H1 (cell line): ENCODE measurements around the gene ARHGEF4. TPM values are rescaled to one million over a fixed set of nuclear protein-coding genes. Genes with fewer than 3 reads are reported as not detected.

ENCODE experiments used
- CTCF ChIA-PET: fragments of 300-600 bp; sonication (Branson Sonifier 250); formaldehyde crosslinking; loops from one replicate; lab custom pipeline; 2021; ENCODE audit not compliant: partially characterized antibody; lab: Charles Lee
- POLR2A ChIA-PET: fragments of 300-600 bp; sonication (Branson Sonifier 250); formaldehyde crosslinking; loops from one replicate; lab custom pipeline; 2021; ENCODE audit warnings: inconsistent platforms; ENCODE audit not compliant: partially characterized antibody; lab: Charles Lee
- DNase-seq, 2 experiments: peaks; one replicate each; pipeline versions ENCODE4 v3.0.0 to v3.0.0-alpha.2; 2010 to 2022; ENCODE audit warnings: low spot score in 2 of 2, low read depth in 1 of 2, mixed read lengths in 1 of 2
- FAIRE-seq: peaks from 2 replicates; lab custom pipeline; 2011; peaks lifted over from hg19 to GRCh38; lab: Jason Lieb, UNC
- H2AFZ ChIP-seq: 2 replicates; pipeline ENCODE4 v1.8.1; 2012; ENCODE audit warnings: low read length, inconsistent platforms
- H2AK5ac ChIP-seq: 2 replicates; pipeline ENCODE4 v1.6.1; 2013; ENCODE audit warnings: low read depth, low read length
- H2BK120ac ChIP-seq: replicated peaks from 2 replicates; pipeline ENCODE3; 2013; ENCODE audit warnings: low read depth, low read length, inconsistent platforms
- H2BK12ac ChIP-seq: 2 replicates; pipeline ENCODE4 v1.6.1; 2013; ENCODE audit warnings: low read depth, low read length
- H2BK15ac ChIP-seq: 2 replicates; pipeline ENCODE4 v1.6.1; 2013; ENCODE audit warnings: low read length
- H2BK20ac ChIP-seq: 2 replicates; pipeline ENCODE4 v1.6.1; 2013; ENCODE audit warnings: low read length
- H2BK5ac ChIP-seq: 2 replicates; pipeline ENCODE4 v1.6.1; 2013; ENCODE audit warnings: low read depth, low read length
- H3K14ac ChIP-seq: 2 replicates; pipeline ENCODE4 v1.6.1; 2013; ENCODE audit warnings: inconsistent platforms; ENCODE audit not compliant: insufficient read length
- H3K18ac ChIP-seq: 2 replicates; pipeline ENCODE4 v1.6.1; 2013; ENCODE audit warnings: low read length; ENCODE audit errors: extremely low read depth
- H3K23ac ChIP-seq: 2 replicates; pipeline ENCODE4 v1.6.1; 2013; ENCODE audit warnings: inconsistent platforms; ENCODE audit not compliant: insufficient read length
- H3K23me2 ChIP-seq: 2 replicates; pipeline ENCODE4 v1.6.1; 2013; ENCODE audit warnings: low read depth, low read length
- H3K27ac ChIP-seq: 2 replicates; pipeline ENCODE4 v1.6.1; 2011; ENCODE audit warnings: low read depth, low read length, inconsistent platforms
- H3K27me3 ChIP-seq, 4 experiments: replicated peaks in 1 of 4; 1 replicate in 1 of 4; 2 replicates in 3 of 4; pipeline versions ENCODE4 v1.6.1 to v1.8.1; 2011 to 2013; ENCODE audit warnings: low read length in 3 of 4, mild to moderate bottlenecking in 3 of 4, inconsistent platforms in 2 of 4, mixed read lengths in 2 of 4, moderate library complexity in 1 of 4; ENCODE audit not compliant: control insufficient read depth in 3 of 4, insufficient read depth in 3 of 4; ENCODE audit errors: extremely low read depth in 1 of 4
- H3K36me3 ChIP-seq, 4 experiments: 2 replicates each; pipeline versions ENCODE4 v1.6.1 to v1.8.1; 2011 to 2013; ENCODE audit warnings: mild to moderate bottlenecking in 4 of 4, low read length in 3 of 4, moderate library complexity in 2 of 4, control low read depth in 1 of 4, inconsistent platforms in 1 of 4; ENCODE audit not compliant: insufficient read depth in 4 of 4, control insufficient read depth in 2 of 4
- H3K4ac ChIP-seq: replicated peaks from 2 replicates; pipeline ENCODE3; 2013; ENCODE audit warnings: low read length, low read depth, mixed read lengths, inconsistent platforms; ENCODE audit not compliant: insufficient read length
- H3K4me1 ChIP-seq, 4 experiments: replicated peaks in 1 of 4; 1 replicate in 1 of 4; 2 replicates in 3 of 4; pipeline versions ENCODE4 v1.6.1 to v1.8.1; 2011 to 2013; ENCODE audit warnings: low read length in 3 of 4, inconsistent platforms in 2 of 4, mixed read lengths in 1 of 4; ENCODE audit not compliant: insufficient read depth in 4 of 4, control insufficient read depth in 3 of 4
- H3K4me2 ChIP-seq, 2 experiments: 2 replicates each; pipeline versions ENCODE4 v1.6.1 to v1.8.1; 2011 to 2013; ENCODE audit warnings: low read depth in 2 of 2, low read length in 2 of 2, control low read depth in 1 of 2, inconsistent platforms in 1 of 2, mild to moderate bottlenecking in 1 of 2; ENCODE audit not compliant: insufficient read depth in 1 of 2
- H3K4me3 ChIP-seq, 4 experiments: fragments of 200-600, 300-600 bp in 1 of 4; sonication (generic), shearing (Covaris generic), sonication (Bioruptor Twin) in 1 of 4; 2 replicates each; pipeline versions ENCODE4 v1.5.1 to v1.8.1; 2011 to 2016; ENCODE audit warnings: low read length in 4 of 4, low read depth in 3 of 4, control low read depth in 2 of 4, inconsistent platforms in 2 of 4, mild to moderate bottlenecking in 2 of 4, mixed read lengths in 1 of 4, moderate library complexity in 1 of 4; ENCODE audit not compliant: insufficient read depth in 2 of 4; ENCODE audit errors: extremely low read depth in 1 of 4
- H3K56ac ChIP-seq: replicated peaks from 2 replicates; pipeline ENCODE3; 2013; ENCODE audit warnings: low read depth, mild to moderate bottlenecking, mixed read lengths, low read length, inconsistent platforms; ENCODE audit not compliant: insufficient read length
- H3K79me1 ChIP-seq: 2 replicates; pipeline ENCODE4 v1.6.1; 2013; ENCODE audit warnings: low read depth, low read length, control low read depth
- H3K79me2 ChIP-seq, 2 experiments: 2 replicates each; pipeline versions ENCODE4 v1.6.1 to v1.8.1; 2012 to 2013; ENCODE audit warnings: low read length in 2 of 2, mild to moderate bottlenecking in 2 of 2, inconsistent platforms in 1 of 2; ENCODE audit not compliant: insufficient read depth in 2 of 2, control insufficient read depth in 1 of 2
- H3K9ac ChIP-seq, 4 experiments: replicated peaks in 1 of 4; 1 replicate in 1 of 4; 2 replicates in 3 of 4; pipeline versions ENCODE4 v1.6.1 to v1.8.1; 2011 to 2013; ENCODE audit warnings: low read depth in 3 of 4, low read length in 3 of 4, control low read depth in 2 of 4, mild to moderate bottlenecking in 2 of 4, moderate library complexity in 2 of 4, inconsistent platforms in 1 of 4; ENCODE audit errors: extremely low read depth in 1 of 4
- H3K9me3 ChIP-seq, 2 experiments: 2 replicates each; pipeline versions ENCODE4 v1.6.1 to v1.8.1; 2012 to 2013; ENCODE audit warnings: mild to moderate bottlenecking in 2 of 2, moderate library complexity in 2 of 2, control low read depth in 1 of 2, inconsistent platforms in 1 of 2, low read depth in 1 of 2, low read length in 1 of 2, mixed read lengths in 1 of 2; ENCODE audit not compliant: insufficient read depth in 2 of 2
- H4K20me1 ChIP-seq, 2 experiments: replicated peaks in 1 of 2; 2 replicates each; pipeline versions ENCODE3 to v1.8.1; 2011 to 2013; ENCODE audit warnings: inconsistent platforms in 2 of 2, low read length in 2 of 2, mild to moderate bottlenecking in 1 of 2; ENCODE audit not compliant: insufficient read depth in 2 of 2, control insufficient read depth in 1 of 2
- H4K5ac ChIP-seq: 2 replicates; pipeline ENCODE4 v1.6.1; 2013; ENCODE audit warnings: low read length, low read depth, mixed read lengths, inconsistent platforms; ENCODE audit not compliant: insufficient read length
- H4K8ac ChIP-seq: 2 replicates; pipeline ENCODE4 v1.8.0; 2013; ENCODE audit warnings: mild to moderate bottlenecking, moderate library complexity, low read length, inconsistent platforms; ENCODE audit not compliant: insufficient read depth; ENCODE audit errors: extremely low read depth
- H4K91ac ChIP-seq: replicated peaks from 2 replicates; pipeline ENCODE3; 2013; ENCODE audit warnings: low read length, mixed read lengths, inconsistent platforms; ENCODE audit not compliant: insufficient read length
- ASH2L ChIP-seq: fragments of 200-600, 300-600 bp; sonication (generic); IDR thresholded peaks from one replicate; pipeline ENCODE4 v1.7.1; 2017; ENCODE audit warnings: low read length
- KDM4A ChIP-seq: IDR thresholded peaks from one replicate; pipeline ENCODE4 v1.7.1; 2012; ENCODE audit warnings: low read depth, mild to moderate bottlenecking, moderate library complexity, low read length, inconsistent platforms; ENCODE audit not compliant: severe bottlenecking
- SP2 ChIP-seq: IDR thresholded peaks from 2 replicates; pipeline ENCODE4 v1.6.1; 2012; ENCODE audit warnings: mild to moderate bottlenecking, low read length, inconsistent platforms
- WGBS, 2 experiments: shearing (Covaris generic) in 1 of 2; methylation state at CpG; one replicate each; pipeline versions ENCODE4 v1.1.6 to v1.1.7; 2013 to 2015; ENCODE audit warnings: low lambda C conversion rate in 2 of 2, mixed read lengths in 2 of 2, inconsistent platforms in 1 of 2, low coverage in 1 of 2, missing lambda C conversion rate in 1 of 2; ENCODE audit not compliant: insufficient replicate concordance in 2 of 2, insufficient coverage in 1 of 2, insufficient read length in 1 of 2; ENCODE audit errors: extremely low coverage in 1 of 2, missing lambda C conversion rate in 1 of 2; 5-methylcytosine and 5-hydroxymethylcytosine counted together
- polyA plus RNA-seq, 7 experiments: library from polyadenylated mRNA; depleted of rRNA in 3 of 7; stranded (reverse) in 5 of 7; unstranded in 2 of 7; fragments of >200 nt in 5 of 7; fragments of 200-250 nt in 2 of 7; gene quantifications; 1 replicate in 5 of 7; 2 replicates in 1 of 7; 4 replicates in 1 of 7; pipeline versions ENCODE4 v1.2.1 to v1.2.3, GENCODE V29; 2011 to 2013; ENCODE audit warnings: missing spikeins in 2 of 7, mixed read lengths in 2 of 7
- total RNA-seq: library from RNA; stranded (reverse); fragmentation: NEBNext Ultra II Directional; extraction: Animal tissue kit (Norgen Biotek cat#: 25700); gene quantifications from 2 replicates; pipeline ENCODE4 v1.2.1, GENCODE V29; 2021
- TF ChIP-seq, protein P1 (sequence below): IDR thresholded peaks from 2 replicates; pipeline ENCODE4 v1.6.1; 2011; ENCODE audit warnings: low read length, improper control_type of control experiment

ARHGEF4 gene
- total and polyA plus RNA-seq, 2 of the 8 experiments (the other 6 are each of a cell fraction or from before 2014, with no cell fraction given): 10.6 to 14.6 TPM

- Histone ChIP-seq H3K27ac (0 out of 2 replicates have a peak overlapping the region, but pooled peaks have one; percentile 0), H2AK5ac (no peak overlapping the region), H3K23me2 (no peaks in the 10 kb centered on the region), H3K14ac (no peak overlapping the region), H2BK12ac (no peak overlapping the region), H3K56ac (no peak overlapping the region), H3K18ac (no peak overlapping the region), H3K79me2 (no peaks in the 10 kb centered on the region), H2BK20ac (no peak overlapping the region), H3K36me3 (no peaks in the 10 kb centered on the region; a peak in 2 of 8 replicates), H2BK15ac (no peak overlapping the region), H4K8ac (no peak overlapping the region), H3K4ac (no peak overlapping the region), H4K5ac (no peak overlapping the region), H3K4me3 (no peak overlapping the region), H3K4me2 (no peak overlapping the region), H3K4me1 (peaks cover 0 to 11% (median 4%) of the 10 kb centered on the region in 4 experiments; a peak in 6 of 7 replicates), H3K27me3 (no peaks in the 10 kb centered on the region; a peak in 1 of 7 replicates), H3K9ac (no peak overlapping the region), H3K23ac (no peak overlapping the region), H2BK120ac (no peak overlapping the region), H2BK5ac (no peak overlapping the region), H3K9me3 (no peaks in the 10 kb centered on the region), H4K91ac (no peak overlapping the region), H3K79me1 (peaks cover 5% of the 10 kb centered on the region; the same call in 1 of the 2 replicates), H4K20me1 (peaks cover 0 to 7% of the 10 kb centered on the region in 2 experiments), H2AFZ (no peak overlapping the region)
- FAIRE-seq (no peak), DNase-seq (no peak)
- POLR2A ChIA-PET: no interaction called here
- no peak for TF ChIP-seq SP2
- TF ChIP-seq ASH2L: no peak
- TF ChIP-seq KDM4A: no peak
- TF ChIP-seq, protein P1, sequence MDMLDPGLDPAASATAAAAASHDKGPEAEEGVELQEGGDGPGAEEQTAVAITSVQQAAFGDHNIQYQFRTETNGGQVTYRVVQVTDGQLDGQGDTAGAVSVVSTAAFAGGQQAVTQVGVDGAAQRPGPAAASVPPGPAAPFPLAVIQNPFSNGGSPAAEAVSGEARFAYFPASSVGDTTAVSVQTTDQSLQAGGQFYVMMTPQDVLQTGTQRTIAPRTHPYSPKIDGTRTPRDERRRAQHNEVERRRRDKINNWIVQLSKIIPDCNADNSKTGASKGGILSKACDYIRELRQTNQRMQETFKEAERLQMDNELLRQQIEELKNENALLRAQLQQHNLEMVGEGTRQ: no peak
- CTCF ChIA-PET: interaction anchor here (0.9 to 4.1 kb wide), 3 partner anchors 24 to 48 kb away, joined by 3 to 20 read pairs (median 3); no protein-coding TSS in a partner anchor
- WGBS, 2 experiments: 92% methylated on average over 12 of the region's 12 CpGs; no CpG with 5 or more reads in 1 of the 2 experiments
Measured at GRCh38 chr2:130846233-130846632, 9.5 kb downstream of the ARHGEF4 start.
